GM12878 (cell line): ENCODE results near the gene KPNA3. TPM values are rescaled to one million over a fixed set of nuclear protein-coding genes. Genes with fewer than 3 reads are reported as not detected.

ENCODE experiments used
- ATAC-seq: fragments of 200-7000 bp; cut with Tn5 transposase; 3 replicates; pipeline ENCODE4 v1.9.1; 2020; ENCODE audit warnings: mild to moderate bottlenecking, moderate library complexity
- BruUV-seq: library from RNA; stranded (reverse); fragments of 400-500 nt; replicated peaks from 2 replicates; lab custom pipeline; 2021; lab: Mats Ljungman, UMichigan
- CTCF ChIA-PET: fragments of 300-600 bp; sonication (Branson Sonifier 250); formaldehyde crosslinking; extraction: SDS; loops from one replicate; lab custom pipeline; 2021; ENCODE audit warnings: inconsistent platforms; lab: Yijun Ruan, JAX
- POLR2A ChIA-PET: fragments of 350-600 bp; formaldehyde crosslinking; extraction: SDS; loops from one replicate; lab custom pipeline; 2021; ENCODE audit warnings: inconsistent platforms; lab: Charles Lee
- RAD21 ChIA-PET: fragments of 300-600 bp; sonication (Branson Sonifier 250); formaldehyde crosslinking; loops from one replicate; lab custom pipeline; 2023; ENCODE audit warnings: antibody characterized with exemption; ENCODE audit not compliant: unreplicated experiment; lab: Charles Lee
- SMC1A ChIA-PET: fragments of 300-600 bp; sonication (Branson Sonifier 250); formaldehyde crosslinking; loops from one replicate; lab custom pipeline; 2023; ENCODE audit not compliant: unreplicated experiment, uncharacterized antibody; lab: Charles Lee
- DNase-seq: peaks from one replicate; pipeline ENCODE4 v3.0.0-alpha.2; 2011; ENCODE audit warnings: low read depth, low spot score
- FAIRE-seq: peaks from 3 replicates; lab custom pipeline; 2011; peaks lifted over from hg19 to GRCh38; lab: Jason Lieb, UNC
- H2AFZ ChIP-seq: 2 replicates; pipeline ENCODE4 v1.6.0; 2011; ENCODE audit warnings: low read depth, low read length, control low read depth; ENCODE audit not compliant: control insufficient read depth
- H3K27ac ChIP-seq: 2 replicates; pipeline ENCODE4 v1.5.1; 2011; ENCODE audit warnings: control low read depth; ENCODE audit not compliant: control insufficient read depth, insufficient read depth
- H3K27me3 ChIP-seq, 2 experiments: replicated peaks in 1 of 2; 2 replicates each; pipeline versions ENCODE4 v1.6.0 to v1.6.1; 2011; ENCODE audit warnings: low read length in 1 of 2; ENCODE audit not compliant: control insufficient read depth in 2 of 2, insufficient read depth in 2 of 2
- H3K36me3 ChIP-seq, 2 experiments: 2 replicates each; pipeline ENCODE4 v1.5.1; 2011; ENCODE audit warnings: low read length in 1 of 2; ENCODE audit not compliant: control insufficient read depth in 2 of 2, insufficient read depth in 2 of 2
- H3K4me1 ChIP-seq: 2 replicates; pipeline ENCODE4 v1.6.1; 2011; ENCODE audit warnings: mild to moderate bottlenecking, low read length, moderate library complexity, mixed read lengths; ENCODE audit not compliant: control insufficient read depth, insufficient read depth
- H3K4me2 ChIP-seq: 2 replicates; pipeline ENCODE4 v1.6.0; 2011; ENCODE audit warnings: control low read depth; ENCODE audit not compliant: control insufficient read depth, insufficient read depth
- H3K4me3 ChIP-seq: fragments of 200-600 bp; sonication (generic); 2 replicates; pipeline ENCODE4 v1.5.1; 2016
- H3K79me2 ChIP-seq: 2 replicates; pipeline ENCODE4 v1.6.0; 2011; ENCODE audit warnings: low read length; ENCODE audit not compliant: control insufficient read depth, insufficient read depth
- H3K9ac ChIP-seq: 2 replicates; pipeline ENCODE4 v1.8.0; 2011; ENCODE audit warnings: low read length, control low read depth, mixed read lengths; ENCODE audit not compliant: control insufficient read depth, insufficient read depth
- H3K9me3 ChIP-seq: replicated peaks from 3 replicates; pipeline ENCODE4 v1.5.1; 2011; ENCODE audit warnings: mild to moderate bottlenecking, low read length; ENCODE audit not compliant: control insufficient read depth, insufficient read depth
- H4K20me1 ChIP-seq: 2 replicates; pipeline ENCODE4 v1.6.0; 2011; ENCODE audit not compliant: control insufficient read depth, insufficient read depth
- CHD1 ChIP-seq: IDR thresholded peaks from 2 replicates; pipeline ENCODE4 v1.6.1; 2012; ENCODE audit warnings: low read depth, low read length, improper control_type of control experiment
- CTCF ChIP-seq, 3 experiments: IDR thresholded peaks in 2 of 3; conservative IDR thresholded peaks in 1 of 3; 2 replicates each; pipeline ENCODE4 v1.5.1; 2011; ENCODE audit warnings: low read depth in 3 of 3, low read length in 3 of 3, mild to moderate bottlenecking in 3 of 3, control low read depth in 2 of 3, moderate library complexity in 2 of 3, inconsistent platforms in 1 of 3, mixed read lengths in 1 of 3; ENCODE audit not compliant: control insufficient read depth in 2 of 3, insufficient read depth in 1 of 3; ENCODE audit errors: extremely low read depth in 1 of 3
- FOXK2 ChIP-seq: fragments of 450-650 bp; IDR thresholded peaks from 2 replicates; pipeline ENCODE4 v1.6.1; 2017; ENCODE audit warnings: mild to moderate bottlenecking, moderate library complexity
- HDGF ChIP-seq: fragments of 450-650 bp; IDR thresholded peaks from 2 replicates; pipeline ENCODE4 v1.6.1; 2016; ENCODE audit warnings: antibody characterized with exemption
- HSF1 ChIP-seq: fragments of 150-350 bp; IDR thresholded peaks from 2 replicates; pipeline ENCODE4 v1.6.1; 2014; ENCODE audit warnings: mild to moderate bottlenecking, low read depth, low read length
- POU2F2 ChIP-seq: IDR thresholded peaks from 3 replicates; pipeline ENCODE4 v1.6.1; 2011; ENCODE audit warnings: low read depth, mild to moderate bottlenecking, low read length, borderline replicate concordance
- SKIL ChIP-seq: fragments of 450-650 bp; IDR thresholded peaks from 2 replicates; pipeline ENCODE4 v1.6.1; 2017; ENCODE audit warnings: mild to moderate bottlenecking, low read depth, inconsistent platforms; ENCODE audit not compliant: poor library complexity, severe bottlenecking
- SRF ChIP-seq, 2 experiments: IDR thresholded peaks; 2 replicates each; pipeline ENCODE4 v1.6.1; 2011; ENCODE audit warnings: low read depth in 2 of 2, low read length in 2 of 2, mild to moderate bottlenecking in 1 of 2, moderate library complexity in 1 of 2
- TAF1 ChIP-seq: IDR thresholded peaks from 2 replicates; pipeline ENCODE4 v1.6.1; 2011; ENCODE audit warnings: mild to moderate bottlenecking, low read depth, low read length, borderline replicate concordance
- YBX1 ChIP-seq: fragments of 450-650 bp; IDR thresholded peaks from 2 replicates; pipeline ENCODE4 v1.6.1; 2016; ENCODE audit warnings: antibody characterized with exemption
- ZSCAN29 ChIP-seq: fragments of 450-650 bp; IDR thresholded peaks from 2 replicates; pipeline ENCODE4 v1.6.1; 2017; ENCODE audit warnings: mild to moderate bottlenecking, moderate library complexity
- WGBS: methylation state at CpG from one replicate; pipeline ENCODE4 v1.1.6; 2016; ENCODE audit warnings: low lambda C conversion rate; ENCODE audit not compliant: insufficient replicate concordance, insufficient coverage; ENCODE audit errors: missing lambda C conversion rate; 5-methylcytosine and 5-hydroxymethylcytosine counted together
- in situ Hi-C: fragments of 300-500 bp; cut with MboI; formaldehyde crosslinking; loops from 9 replicates; pipeline ENCODE4 v1.14.3; 2018; ENCODE audit warnings: mixed read lengths
- intact Hi-C: fragments of 100-400 bp; cut with micrococcal nuclease; formaldehyde crosslinking; loops from one replicate; pipeline ENCODE4 v1.14.2; 2022; ENCODE audit not compliant: unreplicated experiment
- polyA plus RNA-seq, 11 experiments: library from polyadenylated mRNA; depleted of rRNA in 4 of 11; unstranded in 6 of 11; stranded (reverse) in 5 of 11; fragments of >200 nt; fragmentation: Nextera tagmentation in 4 of 11; fragmentation: Illumina TruSeq in 1 of 11; extraction: Ambion mirVana in 4 of 11; extraction: Trizol in 1 of 11; gene quantifications; 1 replicate in 1 of 11; 2 replicates in 10 of 11; pipeline versions ENCODE4 v1.2.1 to v1.2.3, GENCODE V29; 2011 to 2016; ENCODE audit warnings: inconsistent platforms in 2 of 11, missing spikeins in 2 of 11, low read depth in 1 of 11
- total RNA-seq, 4 experiments: library from RNA; depleted of rRNA in 3 of 4; stranded (reverse); fragments of >200 nt in 3 of 4; fragmentation: Illumina TruSeq in 1 of 4; extraction: Trizol in 1 of 4; gene quantifications; 2 replicates each; pipeline versions ENCODE4 v1.2.1 to v1.2.3, GENCODE V29; 2013 to 2021

KPNA3 gene
- total and polyA plus RNA-seq, 10 of the 15 experiments (the other 5 are each of a cell fraction or from before 2014, with no cell fraction given) = 23.3 to 50.5 (median 31.1) TPM

GRCh38 chr13:49759503-49759902, 33.0 kb downstream of the KPNA3 start:
- ChIA-PET CTCF (interaction anchor here (1.2 to 1.3 kb wide), 3 partner anchors 20 to 89 kb away, joined by 4 read pairs; no protein-coding TSS in a partner anchor), RAD21 (interaction anchor here (0.9 kb wide), 1 partner anchor 31 kb away, joined by 3 read pairs; no protein-coding TSS in a partner anchor), POLR2A (interaction anchor here (1.1 to 1.5 kb wide), 2 partner anchors 9 to 34 kb away, joined by 4 to 5 read pairs; partner anchors contain the start of gene KPNA3), SMC1A (interaction anchor here (1.0 to 2.6 kb wide), 4 partner anchors 13 to 32 kb away, joined by 3 to 12 read pairs (median 4); no protein-coding TSS in a partner anchor)
- TF ChIP-seq HDGF (no peak), YBX1 (no peak), FOXK2 (no peak)
- H2AFZ ChIP-seq = no peak overlapping the region
- H4K20me1 ChIP-seq = no peaks in the 10 kb centered on the region
- no TSS peak for BruUV-seq
- H3K36me3 ChIP-seq = no peaks in the 10 kb centered on the region
- 46% methylated on average over 3 of the region's 3 CpGs for WGBS
- H3K79me2 ChIP-seq = peaks cover 38% of the 10 kb centered on the region
- H3K4me3 ChIP-seq = no peak overlapping the region
- no peaks in the 10 kb centered on the region; the same call in 1 of the 3 replicates for H3K9me3 ChIP-seq
- H3K9ac ChIP-seq = no peak overlapping the region
- no peaks in the 10 kb centered on the region for H3K27me3 ChIP-seq
- H3K27ac ChIP-seq = no peak overlapping the region
- FAIRE-seq (no peak), ATAC-seq (no peak), DNase-seq (no peak)
- intact Hi-C loops = no loop called here
- no peak overlapping the region for H3K4me2 ChIP-seq
- peaks cover 4% of the 10 kb centered on the region; the same call in 1 of the 2 replicates for H3K4me1 ChIP-seq
- in situ Hi-C loops = no loop called here

DNA sequence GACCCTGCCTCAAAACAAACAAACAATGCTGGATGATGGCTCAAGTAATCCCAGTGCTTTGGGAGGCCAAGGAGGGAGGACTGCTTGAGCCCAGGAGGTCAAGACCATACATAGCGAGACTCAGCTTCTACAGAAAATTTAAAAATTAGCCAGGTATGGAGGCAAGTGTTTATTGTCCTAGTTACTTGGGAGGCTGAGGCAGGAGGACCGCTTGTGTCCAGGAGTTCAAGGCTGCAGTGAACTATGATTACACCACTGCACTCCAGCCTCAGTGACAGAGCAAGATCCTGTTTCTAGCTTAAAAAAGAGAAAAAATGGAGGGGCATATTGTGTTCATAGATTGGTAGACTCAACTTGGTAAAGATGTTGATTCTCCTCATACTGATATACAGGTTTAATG, 36.2 kb downstream of the KPNA3 start:
- Histone ChIP-seq H3K79me2 (peaks cover 51% of the 10 kb centered on the region), H3K9me3 (no peaks in the 10 kb centered on the region; the same call in 1 of the 3 replicates), H3K4me2 (no peak overlapping the region), H3K36me3 (no peaks in the 10 kb centered on the region), H2AFZ (no peak overlapping the region), H3K9ac (no peak overlapping the region), H4K20me1 (no peaks in the 10 kb centered on the region), H3K27ac (no peak overlapping the region), H3K27me3 (no peaks in the 10 kb centered on the region), H3K4me3 (no peak overlapping the region), H3K4me1 (peaks cover 4% of the 10 kb centered on the region; the same call in 1 of the 2 replicates)
- intact Hi-C loops = no loop called here
- ChIA-PET SMC1A (interaction anchor here (0.6 to 1.1 kb wide), 3 partner anchors 10 to 16 kb away, joined by 3 read pairs; no protein-coding TSS in a partner anchor), RAD21 (interaction anchor here (0.6 kb wide), 1 partner anchor 35 kb away, joined by 3 read pairs; no protein-coding TSS in a partner anchor), CTCF (interaction anchor here (0.9 to 1.3 kb wide), 3 partner anchors 11 to 24 kb away, joined by 3 to 5 read pairs (median 4); no protein-coding TSS in a partner anchor), POLR2A (no interaction called here)
- no peak for DNase-seq
- no peak for ATAC-seq
- no TSS peak for BruUV-seq
- WGBS = 82% methylated on average over 2 of the region's 2 CpGs
- in situ Hi-C loops = no loop called here
- FAIRE-seq = no peak
- TF ChIP-seq SRF (IDR thresholded peaks at IDR 0.05; ENCODE audit: low read depth in 2 of 2, low read length in 2 of 2) (no peak), POU2F2 (no peak), TAF1 (no peak), ZSCAN29 (no peak), CTCF (IDR thresholded peaks at IDR 0.05 in 2 of 3, conservative IDR thresholded peaks at IDR 0.05 in 1 of 3; ENCODE audit: control insufficient read depth in 2 of 3, extremely low read depth in 1 of 3, insufficient read depth in 1 of 3, low read depth in 3 of 3, low read length in 3 of 3) (no peak), SKIL (no peak), HSF1 (no peak), CHD1 (no peak)
